GM12878 (cell line): ENCODE data around the gene DONSON. TPM values are rescaled to one million over a fixed set of nuclear protein-coding genes. Genes with fewer than 3 reads are reported as not detected.

Experiments
- ATAC-seq: fragments of 200-7000 bp; cut with Tn5 transposase; 3 replicates; pipeline ENCODE4 v1.9.1; 2020; ENCODE audit warnings: mild to moderate bottlenecking, moderate library complexity
- BruUV-seq: library from RNA; stranded (reverse); fragments of 400-500 nt; replicated peaks from 2 replicates; lab custom pipeline; 2021; lab: Mats Ljungman, UMichigan
- CTCF ChIA-PET: fragments of 300-600 bp; sonication (Branson Sonifier 250); formaldehyde crosslinking; extraction: SDS; loops from one replicate; lab custom pipeline; 2021; ENCODE audit warnings: inconsistent platforms; lab: Yijun Ruan, JAX
- POLR2A ChIA-PET: fragments of 350-600 bp; formaldehyde crosslinking; extraction: SDS; loops from one replicate; lab custom pipeline; 2021; ENCODE audit warnings: inconsistent platforms; lab: Charles Lee
- RAD21 ChIA-PET: fragments of 300-600 bp; sonication (Branson Sonifier 250); formaldehyde crosslinking; loops from one replicate; lab custom pipeline; 2023; ENCODE audit warnings: antibody characterized with exemption; ENCODE audit not compliant: unreplicated experiment; lab: Charles Lee
- SMC1A ChIA-PET: fragments of 300-600 bp; sonication (Branson Sonifier 250); formaldehyde crosslinking; loops from one replicate; lab custom pipeline; 2023; ENCODE audit not compliant: unreplicated experiment, uncharacterized antibody; lab: Charles Lee
- DNase-seq: peaks from one replicate; pipeline ENCODE4 v3.0.0-alpha.2; 2011; ENCODE audit warnings: low read depth, low spot score
- FAIRE-seq: peaks from 3 replicates; lab custom pipeline; 2011; peaks lifted over from hg19 to GRCh38; lab: Jason Lieb, UNC
- H2AFZ ChIP-seq: 2 replicates; pipeline ENCODE4 v1.6.0; 2011; ENCODE audit warnings: low read depth, low read length, control low read depth; ENCODE audit not compliant: control insufficient read depth
- H3K27ac ChIP-seq: 2 replicates; pipeline ENCODE4 v1.5.1; 2011; ENCODE audit warnings: control low read depth; ENCODE audit not compliant: control insufficient read depth, insufficient read depth
- H3K27me3 ChIP-seq, 2 experiments: replicated peaks in 1 of 2; 2 replicates each; pipeline versions ENCODE4 v1.6.0 to v1.6.1; 2011; ENCODE audit warnings: low read length in 1 of 2; ENCODE audit not compliant: control insufficient read depth in 2 of 2, insufficient read depth in 2 of 2
- H3K36me3 ChIP-seq, 2 experiments: 2 replicates each; pipeline ENCODE4 v1.5.1; 2011; ENCODE audit warnings: low read length in 1 of 2; ENCODE audit not compliant: control insufficient read depth in 2 of 2, insufficient read depth in 2 of 2
- H3K4me1 ChIP-seq: 2 replicates; pipeline ENCODE4 v1.6.1; 2011; ENCODE audit warnings: mild to moderate bottlenecking, low read length, moderate library complexity, mixed read lengths; ENCODE audit not compliant: control insufficient read depth, insufficient read depth
- H3K4me2 ChIP-seq: 2 replicates; pipeline ENCODE4 v1.6.0; 2011; ENCODE audit warnings: control low read depth; ENCODE audit not compliant: control insufficient read depth, insufficient read depth
- H3K4me3 ChIP-seq: fragments of 200-600 bp; sonication (generic); 2 replicates; pipeline ENCODE4 v1.5.1; 2016
- H3K79me2 ChIP-seq: 2 replicates; pipeline ENCODE4 v1.6.0; 2011; ENCODE audit warnings: low read length; ENCODE audit not compliant: control insufficient read depth, insufficient read depth
- H3K9ac ChIP-seq: 2 replicates; pipeline ENCODE4 v1.8.0; 2011; ENCODE audit warnings: low read length, control low read depth, mixed read lengths; ENCODE audit not compliant: control insufficient read depth, insufficient read depth
- H3K9me3 ChIP-seq: replicated peaks from 3 replicates; pipeline ENCODE4 v1.5.1; 2011; ENCODE audit warnings: mild to moderate bottlenecking, low read length; ENCODE audit not compliant: control insufficient read depth, insufficient read depth
- H4K20me1 ChIP-seq: 2 replicates; pipeline ENCODE4 v1.6.0; 2011; ENCODE audit not compliant: control insufficient read depth, insufficient read depth
- FOXM1 ChIP-seq: IDR thresholded peaks from 2 replicates; pipeline ENCODE4 v1.6.1; 2012; ENCODE audit warnings: low read depth, mild to moderate bottlenecking, inconsistent platforms, low read length, moderate library complexity
- LARP7 ChIP-seq: fragments of 450-650 bp; IDR thresholded peaks from 2 replicates; pipeline ENCODE4 v1.6.1; 2017; ENCODE audit warnings: mild to moderate bottlenecking
- MYB ChIP-seq: fragments of 150-350 bp; IDR thresholded peaks from 2 replicates; pipeline ENCODE4 v1.6.1; 2014; ENCODE audit warnings: mild to moderate bottlenecking, low read depth, low read length, borderline replicate concordance
- MYC ChIP-seq: IDR thresholded peaks from 2 replicates; pipeline ENCODE4 v1.6.1; 2011; ENCODE audit warnings: mild to moderate bottlenecking, low read length, moderate library complexity, inconsistent platforms; ENCODE audit not compliant: insufficient read depth, insufficient replicate concordance, insufficient read length, severe bottlenecking
- WGBS: methylation state at CpG from one replicate; pipeline ENCODE4 v1.1.6; 2016; ENCODE audit warnings: low lambda C conversion rate; ENCODE audit not compliant: insufficient replicate concordance, insufficient coverage; ENCODE audit errors: missing lambda C conversion rate; 5-methylcytosine and 5-hydroxymethylcytosine counted together
- in situ Hi-C: fragments of 300-500 bp; cut with MboI; formaldehyde crosslinking; loops from 9 replicates; pipeline ENCODE4 v1.14.3; 2018; ENCODE audit warnings: mixed read lengths
- intact Hi-C: fragments of 100-400 bp; cut with micrococcal nuclease; formaldehyde crosslinking; loops from one replicate; pipeline ENCODE4 v1.14.2; 2022; ENCODE audit not compliant: unreplicated experiment
- polyA plus RNA-seq, 11 experiments: library from polyadenylated mRNA; depleted of rRNA in 4 of 11; unstranded in 6 of 11; stranded (reverse) in 5 of 11; fragments of >200 nt; fragmentation: Nextera tagmentation in 4 of 11; fragmentation: Illumina TruSeq in 1 of 11; extraction: Ambion mirVana in 4 of 11; extraction: Trizol in 1 of 11; gene quantifications; 1 replicate in 1 of 11; 2 replicates in 10 of 11; pipeline versions ENCODE4 v1.2.1 to v1.2.3, GENCODE V29; 2011 to 2016; ENCODE audit warnings: inconsistent platforms in 2 of 11, missing spikeins in 2 of 11, low read depth in 1 of 11
- total RNA-seq, 4 experiments: library from RNA; depleted of rRNA in 3 of 4; stranded (reverse); fragments of >200 nt in 3 of 4; fragmentation: Illumina TruSeq in 1 of 4; extraction: Trizol in 1 of 4; gene quantifications; 2 replicates each; pipeline versions ENCODE4 v1.2.1 to v1.2.3, GENCODE V29; 2013 to 2021
- TF ChIP-seq, protein P1 (sequence below): IDR thresholded peaks from 2 replicates; pipeline ENCODE4 v1.6.1; 2012; ENCODE audit warnings: improper control_type of control experiment, low read depth, low read length; ENCODE audit not compliant: insufficient replicate concordance
- TF ChIP-seq, protein P2 (sequence below): fragments of 450-650 bp; IDR thresholded peaks from 2 replicates; pipeline ENCODE4 v1.6.1; 2016; ENCODE audit warnings: mild to moderate bottlenecking
- TF ChIP-seq, protein P3 (sequence below): fragments of 450-650 bp; IDR thresholded peaks from 2 replicates; pipeline ENCODE4 v1.6.1; 2017; ENCODE audit warnings: mild to moderate bottlenecking, low read depth, inconsistent platforms; ENCODE audit not compliant: poor library complexity, severe bottlenecking
- TF ChIP-seq, protein P4 (sequence below): IDR thresholded peaks from 2 replicates; pipeline ENCODE4 v1.6.1; 2012; ENCODE audit warnings: low read depth, low read length, improper control_type of control experiment

Gene DONSON
- total and polyA plus RNA-seq, 10 of the 15 experiments (the other 5 are each of a cell fraction or from before 2014, with no cell fraction given): 13.6 to 51.2 (median 32.2) TPM

DNA sequence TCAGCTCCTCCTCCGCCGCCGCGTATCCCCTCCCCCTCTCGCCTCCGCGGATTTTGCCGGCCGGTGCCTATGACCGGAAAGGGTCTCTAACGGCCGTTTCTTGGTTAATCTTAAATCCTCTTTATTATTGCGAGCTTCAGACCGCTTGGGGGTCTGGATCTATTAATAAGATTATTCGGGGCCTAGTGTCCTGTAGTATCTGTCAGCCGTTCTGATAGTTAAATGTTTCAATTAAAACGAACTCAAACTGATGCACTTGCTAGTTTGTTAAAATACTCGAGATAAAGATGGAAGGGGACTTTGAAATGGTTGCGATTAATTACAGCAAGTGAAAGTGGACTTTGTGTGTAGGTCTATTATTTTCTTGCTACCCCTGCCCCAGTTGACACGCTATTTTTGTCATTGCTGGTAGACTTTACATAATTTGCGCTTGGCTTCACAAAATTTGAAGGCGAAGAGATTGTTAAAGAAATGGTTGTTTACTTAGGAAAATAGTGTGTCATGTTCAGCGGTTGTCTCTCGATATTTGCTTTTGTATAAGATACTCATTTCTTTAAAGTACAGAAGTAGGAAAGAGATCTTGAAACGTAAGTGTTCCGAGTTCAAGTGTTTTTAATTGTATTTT is 44.9 kb downstream of the DONSON start:
- Histone ChIP-seq H3K4me1 (no peaks in the 10 kb centered on the region), H3K79me2 (peaks cover 86% of the 10 kb centered on the region), H2AFZ (no peak overlapping the region), H3K9ac (peak overlapping the region; percentile 100), H3K36me3 (peaks cover 0 to 10% of the 10 kb centered on the region in 2 experiments; a peak in 2 of 4 replicates), H3K27ac (peak overlapping the region; percentile 100), H3K27me3 (no peaks in the 10 kb centered on the region), H3K4me2 (peak overlapping the region; percentile 70), H4K20me1 (peaks cover 2% of the 10 kb centered on the region; the same call in 1 of the 2 replicates), H3K4me3 (peak overlapping the region; percentile 81), H3K9me3 (no peaks in the 10 kb centered on the region; the same call in 2 of the 3 replicates)
- FAIRE-seq (no peak), ATAC-seq (peak; percentile 49), DNase-seq (no peak)
- in situ Hi-C loops: no loop called here
- ChIA-PET POLR2A (interaction anchor here (0.6 to 3.0 kb wide), 10 partner anchors 13 to 1186 kb away, joined by 3 to 13 read pairs (median 4); partner anchors contain the start of genes DNAJC28, SYNJ1 and TMEM50B), SMC1A (interaction anchor here (0.7 to 4.1 kb wide), 8 partner anchors 8 to 312 kb away, joined by 3 to 23 read pairs (median 4); partner anchors contain the start of gene DNAJC28), RAD21 (interaction anchor here (0.6 to 1.0 kb wide), 3 partner anchors 24 to 64 kb away, joined by 3 to 5 read pairs (median 3); partner anchors contain the start of genes DNAJC28 and TMEM50B), CTCF (interaction anchor here (0.6 to 2.5 kb wide), 8 partner anchors 14 to 404 kb away, joined by 3 to 12 read pairs (median 4); partner anchors contain the start of gene DONSON)
- intact Hi-C loops: loop anchor here (5.0 to 10.0 kb wide), 5 partner anchors 44 to 771 kb away; partner anchors contain the start of genes DONSON, IFNGR2 and PAXBP1
- WGBS: 1% methylated on average over 26 of the region's 26 CpGs
- BruUV-seq: no TSS peak
- TF ChIP-seq, protein P1, sequence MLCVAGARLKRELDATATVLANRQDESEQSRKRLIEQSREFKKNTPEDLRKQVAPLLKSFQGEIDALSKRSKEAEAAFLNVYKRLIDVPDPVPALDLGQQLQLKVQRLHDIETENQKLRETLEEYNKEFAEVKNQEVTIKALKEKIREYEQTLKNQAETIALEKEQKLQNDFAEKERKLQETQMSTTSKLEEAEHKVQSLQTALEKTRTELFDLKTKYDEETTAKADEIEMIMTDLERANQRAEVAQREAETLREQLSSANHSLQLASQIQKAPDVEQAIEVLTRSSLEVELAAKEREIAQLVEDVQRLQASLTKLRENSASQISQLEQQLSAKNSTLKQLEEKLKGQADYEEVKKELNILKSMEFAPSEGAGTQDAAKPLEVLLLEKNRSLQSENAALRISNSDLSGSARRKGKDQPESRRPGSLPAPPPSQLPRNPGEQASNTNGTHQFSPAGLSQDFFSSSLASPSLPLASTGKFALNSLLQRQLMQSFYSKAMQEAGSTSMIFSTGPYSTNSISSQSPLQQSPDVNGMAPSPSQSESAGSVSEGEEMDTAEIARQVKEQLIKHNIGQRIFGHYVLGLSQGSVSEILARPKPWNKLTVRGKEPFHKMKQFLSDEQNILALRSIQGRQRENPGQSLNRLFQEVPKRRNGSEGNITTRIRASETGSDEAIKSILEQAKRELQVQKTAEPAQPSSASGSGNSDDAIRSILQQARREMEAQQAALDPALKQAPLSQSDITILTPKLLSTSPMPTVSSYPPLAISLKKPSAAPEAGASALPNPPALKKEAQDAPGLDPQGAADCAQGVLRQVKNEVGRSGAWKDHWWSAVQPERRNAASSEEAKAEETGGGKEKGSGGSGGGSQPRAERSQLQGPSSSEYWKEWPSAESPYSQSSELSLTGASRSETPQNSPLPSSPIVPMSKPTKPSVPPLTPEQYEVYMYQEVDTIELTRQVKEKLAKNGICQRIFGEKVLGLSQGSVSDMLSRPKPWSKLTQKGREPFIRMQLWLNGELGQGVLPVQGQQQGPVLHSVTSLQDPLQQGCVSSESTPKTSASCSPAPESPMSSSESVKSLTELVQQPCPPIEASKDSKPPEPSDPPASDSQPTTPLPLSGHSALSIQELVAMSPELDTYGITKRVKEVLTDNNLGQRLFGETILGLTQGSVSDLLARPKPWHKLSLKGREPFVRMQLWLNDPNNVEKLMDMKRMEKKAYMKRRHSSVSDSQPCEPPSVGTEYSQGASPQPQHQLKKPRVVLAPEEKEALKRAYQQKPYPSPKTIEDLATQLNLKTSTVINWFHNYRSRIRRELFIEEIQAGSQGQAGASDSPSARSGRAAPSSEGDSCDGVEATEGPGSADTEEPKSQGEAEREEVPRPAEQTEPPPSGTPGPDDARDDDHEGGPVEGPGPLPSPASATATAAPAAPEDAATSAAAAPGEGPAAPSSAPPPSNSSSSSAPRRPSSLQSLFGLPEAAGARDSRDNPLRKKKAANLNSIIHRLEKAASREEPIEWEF: peak; percentile 19
- TF ChIP-seq, protein P2, sequence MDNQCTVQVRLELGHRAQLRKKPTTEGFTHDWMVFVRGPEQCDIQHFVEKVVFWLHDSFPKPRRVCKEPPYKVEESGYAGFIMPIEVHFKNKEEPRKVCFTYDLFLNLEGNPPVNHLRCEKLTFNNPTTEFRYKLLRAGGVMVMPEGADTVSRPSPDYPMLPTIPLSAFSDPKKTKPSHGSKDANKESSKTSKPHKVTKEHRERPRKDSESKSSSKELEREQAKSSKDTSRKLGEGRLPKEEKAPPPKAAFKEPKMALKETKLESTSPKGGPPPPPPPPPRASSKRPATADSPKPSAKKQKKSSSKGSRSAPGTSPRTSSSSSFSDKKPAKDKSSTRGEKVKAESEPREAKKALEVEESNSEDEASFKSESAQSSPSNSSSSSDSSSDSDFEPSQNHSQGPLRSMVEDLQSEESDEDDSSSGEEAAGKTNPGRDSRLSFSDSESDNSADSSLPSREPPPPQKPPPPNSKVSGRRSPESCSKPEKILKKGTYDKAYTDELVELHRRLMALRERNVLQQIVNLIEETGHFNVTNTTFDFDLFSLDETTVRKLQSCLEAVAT: 0 out of 2 replicates have a peak, but pooled peaks have one; percentile 28
- TF ChIP-seq LARP7 (0 out of 2 replicates have a peak, but pooled peaks have one; percentile 24), MYB (0 out of 2 replicates have a peak, but pooled peaks have one; percentile 43), FOXM1 (0 out of 2 replicates have a peak, but pooled peaks have one; percentile 39), MYC (no peak)
- TF ChIP-seq, protein P3, sequence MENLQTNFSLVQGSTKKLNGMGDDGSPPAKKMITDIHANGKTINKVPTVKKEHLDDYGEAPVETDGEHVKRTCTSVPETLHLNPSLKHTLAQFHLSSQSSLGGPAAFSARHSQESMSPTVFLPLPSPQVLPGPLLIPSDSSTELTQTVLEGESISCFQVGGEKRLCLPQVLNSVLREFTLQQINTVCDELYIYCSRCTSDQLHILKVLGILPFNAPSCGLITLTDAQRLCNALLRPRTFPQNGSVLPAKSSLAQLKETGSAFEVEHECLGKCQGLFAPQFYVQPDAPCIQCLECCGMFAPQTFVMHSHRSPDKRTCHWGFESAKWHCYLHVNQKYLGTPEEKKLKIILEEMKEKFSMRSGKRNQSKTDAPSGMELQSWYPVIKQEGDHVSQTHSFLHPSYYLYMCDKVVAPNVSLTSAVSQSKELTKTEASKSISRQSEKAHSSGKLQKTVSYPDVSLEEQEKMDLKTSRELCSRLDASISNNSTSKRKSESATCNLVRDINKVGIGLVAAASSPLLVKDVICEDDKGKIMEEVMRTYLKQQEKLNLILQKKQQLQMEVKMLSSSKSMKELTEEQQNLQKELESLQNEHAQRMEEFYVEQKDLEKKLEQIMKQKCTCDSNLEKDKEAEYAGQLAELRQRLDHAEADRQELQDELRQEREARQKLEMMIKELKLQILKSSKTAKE: no peak
- TF ChIP-seq, protein P4, sequence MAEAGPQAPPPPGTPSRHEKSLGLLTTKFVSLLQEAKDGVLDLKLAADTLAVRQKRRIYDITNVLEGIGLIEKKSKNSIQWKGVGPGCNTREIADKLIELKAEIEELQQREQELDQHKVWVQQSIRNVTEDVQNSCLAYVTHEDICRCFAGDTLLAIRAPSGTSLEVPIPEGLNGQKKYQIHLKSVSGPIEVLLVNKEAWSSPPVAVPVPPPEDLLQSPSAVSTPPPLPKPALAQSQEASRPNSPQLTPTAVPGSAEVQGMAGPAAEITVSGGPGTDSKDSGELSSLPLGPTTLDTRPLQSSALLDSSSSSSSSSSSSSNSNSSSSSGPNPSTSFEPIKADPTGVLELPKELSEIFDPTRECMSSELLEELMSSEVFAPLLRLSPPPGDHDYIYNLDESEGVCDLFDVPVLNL: 0 out of 2 replicates have a peak, but pooled peaks have one; percentile 18
